WTC11 (cell line): ENCODE results near the gene SLC10A7. TPM values are rescaled to one million over a fixed set of nuclear protein-coding genes. Genes with fewer than 3 reads are reported as not detected.

Experiments
- ATAC-seq: fragments of 200-7000 bp; cut with Tn5 transposase; 2 replicates; pipeline ENCODE4 v1.10.0; 2021; ENCODE audit warnings: mild to moderate bottlenecking, moderate library complexity
- CTCF ChIA-PET: fragments of 300-600 bp; sonication (Branson Sonifier 250); formaldehyde crosslinking; loops from one replicate; lab custom pipeline; 2021; ENCODE audit warnings: antibody characterized with exemption; lab: Charles Lee
- POLR2A ChIA-PET: fragments of 350-600 bp; sonication (Branson Sonifier 250); formaldehyde crosslinking; loops from one replicate; lab custom pipeline; 2021; ENCODE audit warnings: antibody characterized with exemption; lab: Charles Lee
- DNase-seq: peaks from one replicate; pipeline ENCODE4 v3.0.0; 2021; ENCODE audit warnings: low spot score
- H3K27ac Mint-ChIP-seq: 2 replicates; pipeline ENCODE4 v1.8.0; 2021; ENCODE audit warnings: mixed read lengths
- H3K27me3 Mint-ChIP-seq: 2 replicates; pipeline ENCODE4 v1.8.0; 2021; ENCODE audit warnings: low read depth, mild to moderate bottlenecking, moderate library complexity, mixed read lengths
- H3K36me3 Mint-ChIP-seq: 2 replicates; pipeline ENCODE4 v1.8.0; 2021; ENCODE audit warnings: mixed read lengths
- H3K4me1 Mint-ChIP-seq: 2 replicates; pipeline ENCODE4 v1.8.0; 2022; ENCODE audit warnings: mixed read lengths
- H3K4me3 Mint-ChIP-seq: 2 replicates; pipeline ENCODE4 v1.8.0; 2021; ENCODE audit warnings: mild to moderate bottlenecking, moderate library complexity, mixed read lengths
- H3K9me3 Mint-ChIP-seq: 2 replicates; pipeline ENCODE4 v1.8.0; 2021; ENCODE audit warnings: mixed read lengths
- CTCF ChIP-seq: fragments of 200-600 bp; IDR thresholded peaks from 2 replicates; pipeline ENCODE4 v1.8.0; 2022; ENCODE audit warnings: antibody characterized with exemption
- EMX1 ChIP-seq: fragments of 250-450 bp; sonication (Bioruptor Pico); IDR thresholded peaks from 2 replicates; pipeline ENCODE4 v1.8.0; 2021; ENCODE audit warnings: mild to moderate bottlenecking
- ESRRA ChIP-seq: sonication (generic); formaldehyde crosslinking; IDR thresholded peaks from 2 replicates; pipeline ENCODE4 v1.8.1; 2022; ENCODE audit warnings: mild to moderate bottlenecking, missing genetic modification reagents, borderline replicate concordance
- ETV6 ChIP-seq: sonication (generic); formaldehyde crosslinking; IDR thresholded peaks from 2 replicates; pipeline ENCODE4 v1.8.1; 2022; ENCODE audit warnings: mild to moderate bottlenecking, missing genetic modification reagents
- FOXP1 ChIP-seq: sonication (generic); formaldehyde crosslinking; IDR thresholded peaks from 2 replicates; pipeline ENCODE4 v1.8.0; 2022; ENCODE audit warnings: missing genetic modification reagents, mild to moderate bottlenecking, moderate library complexity, borderline replicate concordance
- GTF2I ChIP-seq: fragments of 250-450 bp; sonication (Bioruptor Pico); conservative IDR thresholded peaks from 2 replicates; pipeline ENCODE4 v1.4.0; 2021; ENCODE audit warnings: mild to moderate bottlenecking
- NFYB ChIP-seq: sonication (generic); formaldehyde crosslinking; conservative IDR thresholded peaks from 2 replicates; pipeline ENCODE4 v1.8.0; 2022; ENCODE audit warnings: low read depth, missing genetic modification reagents
- PRRX2 ChIP-seq: fragments of 250-450 bp; sonication (Bioruptor Pico); IDR thresholded peaks from 2 replicates; pipeline ENCODE4 v1.8.0; 2021; ENCODE audit warnings: mild to moderate bottlenecking
- SMAD3 ChIP-seq: sonication (generic); formaldehyde crosslinking; IDR thresholded peaks from 2 replicates; pipeline ENCODE4 v1.8.0; 2022; ENCODE audit warnings: missing genetic modification reagents, mild to moderate bottlenecking, borderline replicate concordance
- SOX15 ChIP-seq: fragments of 250-450 bp; sonication (Bioruptor Pico); IDR thresholded peaks from 2 replicates; pipeline ENCODE4 v1.9.0; 2021; ENCODE audit warnings: mild to moderate bottlenecking
- SP1 ChIP-seq: sonication (generic); formaldehyde crosslinking; conservative IDR thresholded peaks from 2 replicates; pipeline ENCODE4 v1.8.1; 2022; ENCODE audit warnings: missing genetic modification reagents
- TCF7 ChIP-seq: sonication (generic); formaldehyde crosslinking; IDR thresholded peaks from 2 replicates; pipeline ENCODE4 v1.8.0; 2022; ENCODE audit warnings: mild to moderate bottlenecking, low read depth, missing genetic modification reagents, moderate library complexity
- TEAD4 ChIP-seq: sonication (generic); formaldehyde crosslinking; IDR thresholded peaks from 2 replicates; pipeline ENCODE4 v1.8.0; 2022; ENCODE audit warnings: mild to moderate bottlenecking, missing genetic modification reagents
- TP53 ChIP-seq: sonication (generic); formaldehyde crosslinking; IDR thresholded peaks from 2 replicates; pipeline ENCODE4 v1.8.1; 2023; ENCODE audit warnings: mild to moderate bottlenecking, missing genetic modification reagents
- ZBTB21 ChIP-seq: sonication (generic); formaldehyde crosslinking; IDR thresholded peaks from 2 replicates; pipeline ENCODE4 v1.8.1; 2023; ENCODE audit warnings: mild to moderate bottlenecking, missing genetic modification reagents, borderline replicate concordance
- ZNF512 ChIP-seq: sonication (generic); formaldehyde crosslinking; IDR thresholded peaks from 2 replicates; pipeline ENCODE4 v1.8.1; 2022; ENCODE audit warnings: missing genetic modification reagents, borderline replicate concordance
- ZNF532 ChIP-seq: fragments of 250-450 bp; sonication (Bioruptor Pico); IDR thresholded peaks from 2 replicates; pipeline ENCODE4 v1.9.0; 2021; ENCODE audit warnings: mild to moderate bottlenecking, borderline replicate concordance
- total RNA-seq: library from RNA; stranded (reverse); gene quantifications from 3 replicates; pipeline ENCODE4 v1.2.3, GENCODE V29; 2021
- TF ChIP-seq, protein P1 (sequence below): sonication (generic); formaldehyde crosslinking; IDR thresholded peaks from 2 replicates; pipeline ENCODE4 v1.8.0; 2022; ENCODE audit warnings: mild to moderate bottlenecking, missing genetic modification reagents
- TF ChIP-seq, protein P2 (sequence below): sonication (generic); formaldehyde crosslinking; IDR thresholded peaks from 2 replicates; pipeline ENCODE4 v1.8.1; 2022; ENCODE audit warnings: mild to moderate bottlenecking, moderate library complexity, missing genetic modification reagents
- TF ChIP-seq, protein P3 (sequence below): fragments of 250-450 bp; sonication (Bioruptor Pico); conservative IDR thresholded peaks from 2 replicates; pipeline ENCODE4 v1.9.0; 2021; ENCODE audit warnings: mild to moderate bottlenecking
- TF ChIP-seq, protein P4 (sequence below): sonication (generic); formaldehyde crosslinking; IDR thresholded peaks from 2 replicates; pipeline ENCODE4 v1.8.1; 2023; ENCODE audit warnings: mild to moderate bottlenecking, missing genetic modification reagents

The SLC10A7 gene
- total RNA-seq, 1 experiment from 2014 or later: 5.0 TPM

DNA sequence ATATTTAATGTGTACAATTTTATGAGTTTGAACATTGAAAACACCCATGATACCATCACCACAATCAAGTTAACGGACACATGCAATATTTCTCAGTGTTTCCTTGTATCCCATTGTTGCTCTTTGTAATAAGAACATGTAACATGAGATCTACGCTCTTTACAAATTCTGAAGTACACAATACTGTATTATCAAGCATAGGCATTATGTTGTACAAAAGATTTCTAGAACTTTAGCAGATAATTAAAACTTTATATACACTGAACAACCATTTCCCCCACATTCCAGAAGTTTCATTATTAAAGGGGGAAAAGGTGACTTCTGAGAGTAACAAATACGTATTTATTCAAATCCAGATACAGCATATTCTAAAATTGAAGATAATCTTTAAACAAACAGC lies 114.5 kb downstream of the SLC10A7 start (continued):
- TF ChIP-seq SMAD3 (CRISPR knock-in tag) (no peak), TEAD4 (no peak), CTCF (no peak), TP53 (CRISPR knock-in tag) (no peak), ZBTB21 (no peak)
- TF ChIP-seq, protein P1, sequence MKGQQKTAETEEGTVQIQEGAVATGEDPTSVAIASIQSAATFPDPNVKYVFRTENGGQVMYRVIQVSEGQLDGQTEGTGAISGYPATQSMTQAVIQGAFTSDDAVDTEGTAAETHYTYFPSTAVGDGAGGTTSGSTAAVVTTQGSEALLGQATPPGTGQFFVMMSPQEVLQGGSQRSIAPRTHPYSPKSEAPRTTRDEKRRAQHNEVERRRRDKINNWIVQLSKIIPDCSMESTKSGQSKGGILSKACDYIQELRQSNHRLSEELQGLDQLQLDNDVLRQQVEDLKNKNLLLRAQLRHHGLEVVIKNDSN (CRISPR knock-in tag): no peak

GRCh38 chr4:146401274-146401673 lies 120.5 kb downstream of the SLC10A7 start:
- ChIA-PET CTCF (no interaction called here), POLR2A (no interaction called here)
- Mint-ChIP-seq H3K9me3 (no peaks in the 10 kb centered on the region), H3K27me3 (no peaks in the 10 kb centered on the region), H3K36me3 (no peaks in the 10 kb centered on the region), H3K27ac (no peak overlapping the region), H3K4me1 (no peaks in the 10 kb centered on the region), H3K4me3 (no peak overlapping the region)
- TF ChIP-seq ESRRA (no peak), TCF7 (CRISPR knock-in tag) (no peak), ZNF512 (CRISPR knock-in tag) (no peak), NFYB (CRISPR knock-in tag) (no peak), SOX15 (CRISPR knock-in tag) (no peak), EMX1 (CRISPR knock-in tag) (no peak), GTF2I (no peak), PRRX2 (CRISPR knock-in tag) (no peak), ETV6 (CRISPR knock-in tag) (no peak), ZNF532 (no peak), FOXP1 (CRISPR knock-in tag) (no peak), SP1 (no peak)
- TF ChIP-seq, protein P2, sequence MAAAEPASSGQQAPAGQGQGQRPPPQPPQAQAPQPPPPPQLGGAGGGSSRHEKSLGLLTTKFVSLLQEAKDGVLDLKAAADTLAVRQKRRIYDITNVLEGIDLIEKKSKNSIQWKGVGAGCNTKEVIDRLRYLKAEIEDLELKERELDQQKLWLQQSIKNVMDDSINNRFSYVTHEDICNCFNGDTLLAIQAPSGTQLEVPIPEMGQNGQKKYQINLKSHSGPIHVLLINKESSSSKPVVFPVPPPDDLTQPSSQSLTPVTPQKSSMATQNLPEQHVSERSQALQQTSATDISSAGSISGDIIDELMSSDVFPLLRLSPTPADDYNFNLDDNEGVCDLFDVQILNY (CRISPR knock-in tag): no peak
- TF ChIP-seq, protein P3, sequence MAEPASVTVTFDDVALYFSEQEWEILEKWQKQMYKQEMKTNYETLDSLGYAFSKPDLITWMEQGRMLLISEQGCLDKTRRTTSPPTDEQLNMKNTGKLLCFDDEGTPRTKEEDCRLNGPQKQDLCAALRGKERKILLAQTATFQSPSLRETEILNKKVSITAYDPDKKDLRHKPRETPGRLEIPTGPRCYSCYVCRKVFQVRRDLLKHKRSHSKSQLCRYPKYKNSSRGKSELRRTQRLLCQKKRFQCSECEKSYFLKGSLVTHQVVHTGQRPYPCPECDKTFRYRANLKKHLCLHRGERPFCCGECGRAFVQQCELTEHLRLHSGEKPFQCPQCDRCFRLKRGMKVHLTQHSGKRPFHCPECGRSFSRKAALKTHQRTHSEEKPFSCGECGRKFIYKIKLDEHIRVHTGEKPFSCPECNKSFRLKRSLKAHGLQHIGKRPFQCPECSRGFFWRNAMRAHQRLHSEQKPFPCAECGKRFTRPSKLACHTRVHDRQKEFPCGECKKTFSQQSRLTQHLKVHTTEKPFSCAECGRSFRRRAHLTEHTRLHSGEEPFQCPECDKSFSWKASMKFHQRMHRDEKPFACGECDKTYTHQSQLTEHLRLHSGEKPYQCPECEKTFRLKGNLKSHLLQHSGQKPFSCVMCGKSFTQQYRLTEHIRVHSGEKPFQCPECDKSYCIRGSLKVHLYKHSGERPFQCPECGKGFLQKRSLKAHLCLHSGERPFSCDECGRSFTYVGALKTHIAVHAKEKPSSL: no peak
- TF ChIP-seq, protein P4, sequence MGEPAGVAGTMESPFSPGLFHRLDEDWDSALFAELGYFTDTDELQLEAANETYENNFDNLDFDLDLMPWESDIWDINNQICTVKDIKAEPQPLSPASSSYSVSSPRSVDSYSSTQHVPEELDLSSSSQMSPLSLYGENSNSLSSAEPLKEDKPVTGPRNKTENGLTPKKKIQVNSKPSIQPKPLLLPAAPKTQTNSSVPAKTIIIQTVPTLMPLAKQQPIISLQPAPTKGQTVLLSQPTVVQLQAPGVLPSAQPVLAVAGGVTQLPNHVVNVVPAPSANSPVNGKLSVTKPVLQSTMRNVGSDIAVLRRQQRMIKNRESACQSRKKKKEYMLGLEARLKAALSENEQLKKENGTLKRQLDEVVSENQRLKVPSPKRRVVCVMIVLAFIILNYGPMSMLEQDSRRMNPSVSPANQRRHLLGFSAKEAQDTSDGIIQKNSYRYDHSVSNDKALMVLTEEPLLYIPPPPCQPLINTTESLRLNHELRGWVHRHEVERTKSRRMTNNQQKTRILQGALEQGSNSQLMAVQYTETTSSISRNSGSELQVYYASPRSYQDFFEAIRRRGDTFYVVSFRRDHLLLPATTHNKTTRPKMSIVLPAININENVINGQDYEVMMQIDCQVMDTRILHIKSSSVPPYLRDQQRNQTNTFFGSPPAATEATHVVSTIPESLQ: no peak
- no peak for ATAC-seq
- DNase-seq: no peak
